Measurements from ENCODE around the gene MAP7D2. TPM values are rescaled to one million over a fixed set of nuclear protein-coding genes. Genes with fewer than 3 reads are reported as not detected.
"Not testable (repeated sequence)": the region's sequence is repeated elsewhere in the genome, so short reads cannot be mapped to it uniquely, and the experiment has no call there.

The MAP7D2 gene
- total RNA-seq, 1 experiment from 2014 or later, result 0.91 TPM

- not testable (repeated sequence) for ATAC-seq; H3F3A ChIP-seq (ENCODE audit: low read length, unreplicated experiment)
Measured at GRCh38 chrX:20126833-20127232, 10.1 kb upstream of the MAP7D2 start.

GRCh38 chrX:20124964-20125363 is 8.3 kb upstream of the MAP7D2 start:
- Histone ChIP-seq H3K9me2 (replicated peaks; ENCODE audit: low read length) (no peaks in the 10 kb centered on the region), H3K9me3 (ENCODE audit: low read length) (no peaks in the 10 kb centered on the region), H3K4me1 (ENCODE audit: insufficient read depth, low read length) (no peaks in the 10 kb centered on the region), H3K9ac (ENCODE audit: low read length) (no peak overlapping the region), H3K36me3 (ENCODE audit: low read depth, low read length) (peaks cover 21% of the 10 kb centered on the region), H3F3A (ENCODE audit: low read length, unreplicated experiment) (peaks cover 9% of the 10 kb centered on the region), H2AFZ (ENCODE audit: low read length) (no peak overlapping the region), H3K27ac (ENCODE audit: low read length) (no peak overlapping the region), H3K27me3 (ENCODE audit: low read length) (no peaks in the 10 kb centered on the region), H3K4me2 (ENCODE audit: low read length) (no peak overlapping the region), H4K20me1 (ENCODE audit: low read length) (0 out of 2 replicates have a peak, but pooled peaks cover 8% of the 10 kb centered on the region), H3K79me2 (ENCODE audit: low read length) (no peaks in the 10 kb centered on the region), H3K4me3 (ENCODE audit: low read length) (no peak overlapping the region)
- ChIA-PET CTCF (no interaction called here), POLR2A (ENCODE audit: unreplicated experiment) (no interaction called here)
- intact Hi-C loops (cut with micrococcal nuclease), result no loop called here
- ATAC-seq (no peak), DNase-seq (no peak)
- TF ChIP-seq EZH2phosphoT487 (IDR thresholded peaks at IDR 0.05; ENCODE audit: borderline replicate concordance, low read length) (no peak), CTCF (conservative IDR thresholded peaks at IDR 0.05; ENCODE audit: low read depth, low read length) (no peak), EZH2 (IDR thresholded peaks at IDR 0.05; ENCODE audit: low read length, unreplicated experiment) (no peak)
- BruUV-seq (replicated peaks), result no TSS peak

More at GRCh38 chrX:20126833-20127232, 10.1 kb upstream of the MAP7D2 start:
- H3K9ac ChIP-seq (ENCODE audit: low read length); H3K9me3 ChIP-seq (ENCODE audit: low read length); H3K27ac ChIP-seq (ENCODE audit: low read length); H3K4me1 ChIP-seq (ENCODE audit: insufficient read depth, low read length); intact Hi-C loops (cut with micrococcal nuclease); H3K27me3 ChIP-seq (ENCODE audit: low read length); H3K9me2 ChIP-seq (replicated peaks; ENCODE audit: low read length); H3K79me2 ChIP-seq (ENCODE audit: low read length); POLR2A ChIA-PET (ENCODE audit: unreplicated experiment); BruUV-seq (replicated peaks); H3K4me2 ChIP-seq (ENCODE audit: low read length); H2AFZ ChIP-seq (ENCODE audit: low read length); H3K4me3 ChIP-seq (ENCODE audit: low read length); DNase-seq; CTCF ChIA-PET: not testable (repeated sequence)
- Histone ChIP-seq H3K36me3 (ENCODE audit: low read depth, low read length) (peaks cover 33% of the 10 kb centered on the region), H4K20me1 (ENCODE audit: low read length) (0 out of 2 replicates have a peak, but pooled peaks cover 12% of the 10 kb centered on the region)

- H3K4me3 ChIP-seq (ENCODE audit: low read length), result peak overlapping the region; percentile 39; the same call in 1 of the 2 replicates
- no TSS peak for BruUV-seq (replicated peaks)
- no peaks in the 10 kb centered on the region for H3K9me3 ChIP-seq (ENCODE audit: low read length)
- CTCF ChIA-PET, result no interaction called here
- peak overlapping the region; percentile 40 for H3K9ac ChIP-seq (ENCODE audit: low read length)
- peaks cover 19% of the 10 kb centered on the region for H3K4me1 ChIP-seq (ENCODE audit: insufficient read depth, low read length)
- peak overlapping the region; percentile 15; the same call in 1 of the 2 replicates for H2AFZ ChIP-seq (ENCODE audit: low read length)
- H3K36me3 ChIP-seq (ENCODE audit: low read depth, low read length), result no peaks in the 10 kb centered on the region
- no peaks in the 10 kb centered on the region for H4K20me1 ChIP-seq (ENCODE audit: low read length)
- DNase-seq (peak; percentile 68), ATAC-seq (peak; percentile 77)
- H3F3A ChIP-seq (ENCODE audit: low read length, unreplicated experiment), result no peaks in the 10 kb centered on the region
- H3K27ac ChIP-seq (ENCODE audit: low read length), result peak overlapping the region; percentile 78
- intact Hi-C loops (cut with micrococcal nuclease), result loop anchor here (5.0 kb wide), 1 partner anchor 211 kb away; no protein-coding TSS in a partner anchor
- H3K9me2 ChIP-seq (replicated peaks; ENCODE audit: low read length), result no peaks in the 10 kb centered on the region
- POLR2A ChIA-PET (ENCODE audit: unreplicated experiment), result interaction anchor here (0.5 to 0.6 kb wide), 3 partner anchors 10 to 210 kb away, joined by 3 to 4 read pairs (median 4); no protein-coding TSS in a partner anchor
- H3K4me2 ChIP-seq (ENCODE audit: low read length), result peak overlapping the region; percentile 74
- H3K79me2 ChIP-seq (ENCODE audit: low read length), result no peaks in the 10 kb centered on the region
- no peaks in the 10 kb centered on the region for H3K27me3 ChIP-seq (ENCODE audit: low read length)
- TF ChIP-seq EZH2 (IDR thresholded peaks at IDR 0.05; ENCODE audit: low read length, unreplicated experiment), result no peak
- TF ChIP-seq CTCF (conservative IDR thresholded peaks at IDR 0.05; ENCODE audit: low read depth, low read length), result no peak
- TF ChIP-seq EZH2phosphoT487 (IDR thresholded peaks at IDR 0.05; ENCODE audit: borderline replicate concordance, low read length), result no peak
Measured at GRCh38 chrX:20118065-20118824, 1.5 kb upstream of the MAP7D2 start.
